ENCODE results near the gene HIVEP3.

Gene HIVEP3

DNA sequence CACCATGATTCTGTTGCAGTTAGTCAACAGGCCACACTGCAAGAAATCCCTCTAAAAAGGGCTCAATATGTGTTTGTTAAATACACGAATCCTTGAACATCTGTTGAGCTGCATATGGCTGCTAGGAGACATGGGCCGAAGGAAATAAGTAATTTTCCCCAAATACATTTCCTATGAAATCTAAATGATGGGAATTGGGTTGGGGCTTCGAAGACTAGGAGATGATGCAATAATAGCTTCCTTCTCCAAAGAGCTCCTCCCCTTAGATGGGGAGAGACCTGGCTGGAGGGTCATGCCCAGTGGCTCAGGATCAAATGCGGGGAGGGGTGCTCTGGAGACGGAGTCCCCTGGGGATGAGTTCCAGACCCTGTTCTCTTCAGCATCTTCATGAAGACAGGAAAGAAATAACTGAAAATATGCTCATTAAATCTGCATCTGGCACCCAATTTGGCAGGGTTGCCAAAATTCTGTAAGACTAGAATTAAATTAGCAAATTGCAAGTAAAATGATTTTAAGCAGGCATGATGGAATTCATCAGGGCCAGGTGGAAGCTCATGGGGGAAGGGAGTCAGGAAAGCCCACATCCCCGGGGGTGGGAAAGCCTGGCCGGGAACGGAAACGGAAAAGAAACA is 269.2 kb downstream of the HIVEP3 start:
- TF ChIP-seq CTCF (conservative IDR thresholded peaks at IDR 0.05; ENCODE audit: low read length), result no peak
- DNase-seq (ENCODE audit: low read depth), result no peak
- no peak overlapping the region for H3K4me3 ChIP-seq (ENCODE audit: low read length)

DNA sequence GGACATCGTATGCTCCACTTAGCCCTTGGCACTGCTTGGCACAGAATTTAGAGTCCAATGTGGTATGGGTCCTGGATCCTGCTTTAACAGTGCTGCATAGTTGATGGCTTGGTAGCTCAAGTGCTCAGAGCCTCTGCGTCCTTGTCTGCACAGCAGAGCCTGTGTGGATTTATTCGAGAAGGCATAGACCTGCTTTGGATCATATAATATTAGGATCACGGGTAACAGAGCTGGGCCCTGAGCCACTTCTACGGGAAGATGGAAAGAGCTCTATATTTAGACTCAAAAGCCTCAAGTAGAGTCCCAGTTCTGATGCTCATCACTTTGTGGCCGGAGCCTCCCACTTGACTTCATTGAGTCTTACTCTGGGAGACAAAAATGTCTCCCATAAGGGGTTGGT is 269.9 kb downstream of the HIVEP3 start:
- no peak for TF ChIP-seq CTCF (conservative IDR thresholded peaks at IDR 0.05; ENCODE audit: low read length)
- no peak for DNase-seq (ENCODE audit: low read depth)

DNA sequence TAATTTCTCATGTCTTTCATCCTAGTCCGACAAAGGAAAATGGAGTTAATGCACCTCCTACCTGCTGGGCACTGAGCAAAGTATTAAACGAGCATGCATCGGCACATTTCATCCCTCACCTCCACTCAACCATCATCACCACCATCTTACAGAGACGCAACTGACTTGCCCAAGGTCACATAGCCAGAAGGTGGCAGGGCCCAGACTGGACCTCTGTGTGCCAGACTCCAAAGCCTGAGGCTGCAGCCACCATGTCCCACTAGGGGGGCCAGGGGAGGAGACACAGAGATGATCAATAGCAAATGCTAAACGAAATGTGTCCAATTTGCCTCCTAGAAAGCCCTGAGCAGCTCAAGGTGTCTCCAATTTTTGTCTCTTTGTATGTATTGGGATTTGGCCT is 270.5 kb downstream of the HIVEP3 start:
- no peak for TF ChIP-seq CTCF (conservative IDR thresholded peaks at IDR 0.05; ENCODE audit: low read length)
- no peak for DNase-seq (ENCODE audit: low read depth)
- no peak overlapping the region for H3K4me3 ChIP-seq (ENCODE audit: low read length)

More for the DNA sequence above, 269.9 kb downstream of the HIVEP3 start:
- H3K4me3 ChIP-seq (ENCODE audit: low read length), result no peak overlapping the region

- TF ChIP-seq CTCF (conservative IDR thresholded peaks at IDR 0.05; ENCODE audit: low read length), result no peak
- DNase-seq (ENCODE audit: low read depth), result no peak
- H3K4me3 ChIP-seq (ENCODE audit: low read length), result no peak overlapping the region
Observed at GRCh38 chr1:41647221-41648135, 271.2 kb downstream of the HIVEP3 start.

DNA sequence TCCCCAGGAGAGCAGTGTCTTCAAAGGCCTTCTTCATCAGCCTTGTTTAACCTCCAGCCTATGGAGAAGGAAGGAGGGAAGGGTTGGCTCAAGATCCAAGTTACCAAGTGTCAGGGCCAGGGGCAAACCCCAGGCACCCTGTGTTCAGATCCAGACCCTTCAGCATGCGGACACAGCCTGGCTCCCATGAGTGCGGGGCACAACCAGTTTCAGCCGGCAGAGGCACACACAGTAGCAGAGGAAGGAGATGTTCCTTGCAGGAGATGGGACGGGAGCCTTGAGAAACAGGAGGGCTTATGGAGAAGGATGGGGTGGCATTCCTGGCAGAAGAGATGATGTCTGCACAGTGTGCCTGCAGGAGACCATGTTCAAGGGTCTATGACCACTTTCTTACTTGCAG is 272.5 kb downstream of the HIVEP3 start:
- no peak for TF ChIP-seq CTCF (conservative IDR thresholded peaks at IDR 0.05; ENCODE audit: low read length)

GRCh38 chr1:41645062-41645461 is 273.7 kb downstream of the HIVEP3 start:
- TF ChIP-seq CTCF (conservative IDR thresholded peaks at IDR 0.05; ENCODE audit: low read length), result no peak
- no peak for DNase-seq (ENCODE audit: low read depth)
- no peak overlapping the region for H3K4me3 ChIP-seq (ENCODE audit: low read length)

More for the DNA sequence above, 272.5 kb downstream of the HIVEP3 start:
- DNase-seq (ENCODE audit: low read depth), result no peak
- H3K4me3 ChIP-seq (ENCODE audit: low read length), result no peak overlapping the region

Measured in AG10803 (cell line).